HepG2 (cell line): Measurements from ENCODE around the gene ZPLD1. TPM values are rescaled to one million over a fixed set of nuclear protein-coding genes. Genes with fewer than 3 reads are reported as not detected.

Source experiments
- ATAC-seq: fragments of 200-7000 bp; cut with Tn5 transposase; 3 replicates; pipeline ENCODE4 v1.9.1; 2020; ENCODE audit warnings: mild to moderate bottlenecking, moderate library complexity
- BruUV-seq: library from RNA; stranded (reverse); fragments of 400-500 nt; replicated peaks from 2 replicates; lab custom pipeline; 2021; lab: Mats Ljungman, UMichigan
- CTCF ChIA-PET: fragments of 300-600 bp; formaldehyde crosslinking; extraction: SDS; loops from one replicate; lab custom pipeline; 2021; ENCODE audit warnings: low total read pairs, inconsistent platforms, low intra/inter-chr PET ratio; lab: Yijun Ruan, JAX
- POLR2A ChIA-PET: fragments of 350-600 bp; sonication (Branson Sonifier 250); formaldehyde crosslinking; loops from one replicate; lab custom pipeline; 2020; ENCODE audit warnings: antibody characterized with exemption, inconsistent platforms; lab: Yijun Ruan, JAX
- DNase-seq: peaks from one replicate; pipeline ENCODE4 v3.0.0-alpha.2; 2015; ENCODE audit warnings: low spot score
- FAIRE-seq: peaks from 3 replicates; lab custom pipeline; 2011; peaks lifted over from hg19 to GRCh38; lab: Jason Lieb, UNC
- H2AFZ ChIP-seq: one replicate; pipeline ENCODE4 v1.6.1; 2011; ENCODE audit warnings: low read length, inconsistent platforms
- H3K27ac ChIP-seq: fragments of 300-600 bp; 3 replicates; pipeline ENCODE4 v1.8.0; 2011; ENCODE audit warnings: mixed run types, mild to moderate bottlenecking, mixed read lengths, low read length, inconsistent platforms; ENCODE audit not compliant: insufficient read depth; ENCODE audit errors: extremely low read length
- H3K27me3 ChIP-seq, 2 experiments: fragments of 200-600 bp in 1 of 2; 2 replicates in 1 of 2; 3 replicates in 1 of 2; pipeline versions ENCODE4 v1.6.0 to v1.8.0; 2011; ENCODE audit warnings: low read length in 2 of 2, mild to moderate bottlenecking in 2 of 2, moderate library complexity in 2 of 2, inconsistent platforms in 1 of 2; ENCODE audit not compliant: insufficient read depth in 2 of 2, control insufficient read depth in 1 of 2
- H3K36me3 ChIP-seq, 2 experiments: fragments of 200-600 bp in 1 of 2; replicated peaks in 1 of 2; 2 replicates in 1 of 2; 3 replicates in 1 of 2; pipeline versions ENCODE4 v1.5.1 to v1.8.0; 2011; ENCODE audit warnings: low read length in 2 of 2, inconsistent platforms in 1 of 2; ENCODE audit not compliant: insufficient read depth in 2 of 2, control insufficient read depth in 1 of 2
- H3K4me1 ChIP-seq: 2 replicates; pipeline ENCODE4 v1.5.1; 2012; ENCODE audit warnings: low read length, inconsistent platforms; ENCODE audit not compliant: insufficient read depth
- H3K4me2 ChIP-seq: 2 replicates; pipeline ENCODE4 v1.6.0; 2011; ENCODE audit warnings: low read depth, low read length, inconsistent platforms
- H3K4me3 ChIP-seq, 3 experiments: fragments of 200-600 bp in 1 of 3; sonication (generic), shearing (Covaris generic) in 1 of 3; replicated peaks in 1 of 3; 2 replicates each; pipeline ENCODE4 v1.5.1; 2011 to 2016; ENCODE audit warnings: low read length in 3 of 3, inconsistent platforms in 2 of 3, low read depth in 2 of 3, mild to moderate bottlenecking in 2 of 3, control low read depth in 1 of 3, mixed read lengths in 1 of 3; ENCODE audit not compliant: insufficient read depth in 1 of 3
- H3K79me2 ChIP-seq: one replicate; pipeline ENCODE4 v1.6.1; 2011; ENCODE audit warnings: low read length, inconsistent platforms; ENCODE audit not compliant: insufficient read depth
- H3K9ac ChIP-seq: 2 replicates; pipeline ENCODE4 v1.6.0; 2011; ENCODE audit warnings: mild to moderate bottlenecking, low read depth, low read length, inconsistent platforms; ENCODE audit not compliant: insufficient read depth
- H3K9me3 ChIP-seq: 2 replicates; pipeline ENCODE4 v1.5.1; 2012; ENCODE audit warnings: mild to moderate bottlenecking, low read length
- H4K20me1 ChIP-seq: 2 replicates; pipeline ENCODE4 v1.6.0; 2011; ENCODE audit warnings: inconsistent platforms, mild to moderate bottlenecking, low read length, moderate library complexity; ENCODE audit not compliant: insufficient read depth
- ARNT2 ChIP-seq: sonication (generic); formaldehyde crosslinking; IDR thresholded peaks from 2 replicates; pipeline ENCODE4 v1.8.0; 2022; ENCODE audit warnings: mild to moderate bottlenecking, low read depth, missing genetic modification reagents, moderate library complexity
- ARNTL ChIP-seq: sonication (generic); formaldehyde crosslinking; IDR thresholded peaks from 2 replicates; pipeline ENCODE4 v1.4.0; 2020; ENCODE audit warnings: mild to moderate bottlenecking, missing genetic modification reagents
- BRD4 ChIP-seq: sonication (generic); formaldehyde crosslinking; IDR thresholded peaks from 2 replicates; pipeline ENCODE4 v1.4.0; 2020; ENCODE audit warnings: missing genetic modification reagents
- GTF3A ChIP-seq: sonication (generic); formaldehyde crosslinking; conservative IDR thresholded peaks from 2 replicates; pipeline ENCODE4 v1.4.0; 2020; ENCODE audit warnings: mild to moderate bottlenecking, missing genetic modification reagents
- MAF1 ChIP-seq: sonication (generic); formaldehyde crosslinking; IDR thresholded peaks from 2 replicates; pipeline ENCODE4 v1.5.0; 2020; ENCODE audit warnings: missing genetic modification reagents, borderline replicate concordance
- MEF2D ChIP-seq: sonication (generic); formaldehyde crosslinking; IDR thresholded peaks from 2 replicates; pipeline ENCODE4 v1.5.1; 2020; ENCODE audit warnings: mild to moderate bottlenecking, missing genetic modification reagents
- NR1H2 ChIP-seq: sonication (generic); formaldehyde crosslinking; IDR thresholded peaks from 2 replicates; pipeline ENCODE4 v1.8.1; 2022; ENCODE audit warnings: low read depth, missing genetic modification reagents, borderline replicate concordance
- PHB2 ChIP-seq: fragments of 450-650 bp; IDR thresholded peaks from 2 replicates; pipeline ENCODE4 v1.6.1; 2018; ENCODE audit not compliant: partially characterized antibody
- PHF5A ChIP-seq: IDR thresholded peaks from one replicate; pipeline ENCODE4 v1.6.1; 2018; ENCODE audit warnings: low read depth, missing genetic modification reagents; ENCODE audit not compliant: unreplicated experiment
- TEAD2 ChIP-seq: sonication (generic); formaldehyde crosslinking; IDR thresholded peaks from 2 replicates; pipeline ENCODE4 v1.9.0; 2021; ENCODE audit warnings: missing genetic modification reagents
- ZBTB39 ChIP-seq: sonication (generic); formaldehyde crosslinking; IDR thresholded peaks from 2 replicates; pipeline ENCODE4 v1.5.0; 2020; ENCODE audit warnings: missing genetic modification reagents
- ZNF10 ChIP-seq: sonication (generic); formaldehyde crosslinking; IDR thresholded peaks from 2 replicates; pipeline ENCODE4 v1.4.0; 2020; ENCODE audit warnings: mild to moderate bottlenecking, low read depth, missing genetic modification reagents, borderline replicate concordance
- ZNF235 ChIP-seq: sonication (generic); formaldehyde crosslinking; IDR thresholded peaks from 2 replicates; pipeline ENCODE4 v1.8.1; 2023; ENCODE audit warnings: mild to moderate bottlenecking, missing genetic modification reagents, borderline replicate concordance
- ZNF446 ChIP-seq: sonication (generic); formaldehyde crosslinking; IDR thresholded peaks from 2 replicates; pipeline ENCODE4 v1.5.0; 2020; ENCODE audit warnings: mild to moderate bottlenecking, missing genetic modification reagents
- ZNF569 ChIP-seq: sonication (generic); formaldehyde crosslinking; IDR thresholded peaks from 2 replicates; pipeline ENCODE4 v1.5.0; 2020; ENCODE audit warnings: mild to moderate bottlenecking, missing genetic modification reagents, moderate library complexity, borderline replicate concordance
- ZNF747 ChIP-seq: sonication (generic); formaldehyde crosslinking; IDR thresholded peaks from 2 replicates; pipeline ENCODE4 v1.8.1; 2023; ENCODE audit warnings: missing genetic modification reagents, mild to moderate bottlenecking, borderline replicate concordance
- WGBS: methylation state at CpG from one replicate; pipeline ENCODE4 v1.1.6; 2017; ENCODE audit warnings: low lambda C conversion rate; 5-methylcytosine and 5-hydroxymethylcytosine counted together
- in situ Hi-C: cut with HindIII; loops from 2 replicates; pipeline ENCODE4 v1.10.0; 2017; ENCODE audit warnings: low pct_unique_long_range_greater_than_20kb; ENCODE audit not compliant: extremely low pct_ligation_motif_present
- intact Hi-C: fragments of 100-400 bp; cut with micrococcal nuclease; formaldehyde crosslinking; loops from one replicate; pipeline ENCODE4 v1.10.0; 2022; ENCODE audit not compliant: unreplicated experiment
- polyA plus RNA-seq, 8 experiments: library from polyadenylated mRNA; depleted of rRNA in 3 of 8; stranded (reverse) in 7 of 8; unstranded in 1 of 8; fragments of >200 nt; fragmentation: Illumina TruSeq in 4 of 8; extraction: Trizol in 4 of 8; gene quantifications; 2 replicates each; pipeline versions ENCODE4 v1.2.1 to v1.2.3, GENCODE V29; 2011 to 2016; ENCODE audit warnings: low read depth in 4 of 8, missing spikeins in 1 of 8, mixed read lengths in 1 of 8; ENCODE audit not compliant: insufficient read depth in 1 of 8
- total RNA-seq, 5 experiments: library from RNA; depleted of rRNA; stranded (reverse); fragments of >200 nt; fragmentation: Illumina TruSeq; extraction: Trizol; gene quantifications; 2 replicates each; pipeline ENCODE4 v1.2.3, GENCODE V29; 2016; ENCODE audit warnings: low read depth in 1 of 5
- TF ChIP-seq, protein P1 (sequence below): sonication (generic); formaldehyde crosslinking; IDR thresholded peaks from 2 replicates; pipeline ENCODE4 v1.4.0; 2020; ENCODE audit warnings: missing genetic modification reagents

Gene ZPLD1
- total and polyA plus RNA-seq, 2 of the 13 experiments (the other 11 are each of a cell fraction or from before 2014, with no cell fraction given): not detected

- POLR2A ChIA-PET: no interaction called here
- FAIRE-seq: no peak
Measured at GRCh38 chr3:102398666-102399065, 36.1 kb upstream of the ZPLD1 start.

GRCh38 chr3:102400142-102400541, 34.7 kb upstream of the ZPLD1 start:
- ATAC-seq (no peak), DNase-seq (no peak), FAIRE-seq (no peak)
- H3K79me2 ChIP-seq: no peaks in the 10 kb centered on the region
- no TSS peak for BruUV-seq
- no peak overlapping the region for H2AFZ ChIP-seq
- H3K27me3 ChIP-seq: no peaks in the 10 kb centered on the region
- no peak overlapping the region for H3K4me3 ChIP-seq
- H3K9ac ChIP-seq: no peak overlapping the region
- in situ Hi-C loops: no loop called here
- H3K9me3 ChIP-seq: no peaks in the 10 kb centered on the region
- 0% methylated on average over 5 of the region's 5 CpGs for WGBS
- POLR2A ChIA-PET: no interaction called here
- H4K20me1 ChIP-seq: no peaks in the 10 kb centered on the region
- no peak overlapping the region for H3K27ac ChIP-seq
- no peaks in the 10 kb centered on the region for H3K4me1 ChIP-seq
- CTCF ChIA-PET: no interaction called here
- no peak overlapping the region for H3K4me2 ChIP-seq
- no peaks in the 10 kb centered on the region for H3K36me3 ChIP-seq
- intact Hi-C loops: no loop called here
- TF ChIP-seq ZNF446 (CRISPR knock-in tag): no peak
- TF ChIP-seq ZNF10 (CRISPR knock-in tag): no peak
- no peak for TF ChIP-seq ARNT2
- TF ChIP-seq, protein P1, sequence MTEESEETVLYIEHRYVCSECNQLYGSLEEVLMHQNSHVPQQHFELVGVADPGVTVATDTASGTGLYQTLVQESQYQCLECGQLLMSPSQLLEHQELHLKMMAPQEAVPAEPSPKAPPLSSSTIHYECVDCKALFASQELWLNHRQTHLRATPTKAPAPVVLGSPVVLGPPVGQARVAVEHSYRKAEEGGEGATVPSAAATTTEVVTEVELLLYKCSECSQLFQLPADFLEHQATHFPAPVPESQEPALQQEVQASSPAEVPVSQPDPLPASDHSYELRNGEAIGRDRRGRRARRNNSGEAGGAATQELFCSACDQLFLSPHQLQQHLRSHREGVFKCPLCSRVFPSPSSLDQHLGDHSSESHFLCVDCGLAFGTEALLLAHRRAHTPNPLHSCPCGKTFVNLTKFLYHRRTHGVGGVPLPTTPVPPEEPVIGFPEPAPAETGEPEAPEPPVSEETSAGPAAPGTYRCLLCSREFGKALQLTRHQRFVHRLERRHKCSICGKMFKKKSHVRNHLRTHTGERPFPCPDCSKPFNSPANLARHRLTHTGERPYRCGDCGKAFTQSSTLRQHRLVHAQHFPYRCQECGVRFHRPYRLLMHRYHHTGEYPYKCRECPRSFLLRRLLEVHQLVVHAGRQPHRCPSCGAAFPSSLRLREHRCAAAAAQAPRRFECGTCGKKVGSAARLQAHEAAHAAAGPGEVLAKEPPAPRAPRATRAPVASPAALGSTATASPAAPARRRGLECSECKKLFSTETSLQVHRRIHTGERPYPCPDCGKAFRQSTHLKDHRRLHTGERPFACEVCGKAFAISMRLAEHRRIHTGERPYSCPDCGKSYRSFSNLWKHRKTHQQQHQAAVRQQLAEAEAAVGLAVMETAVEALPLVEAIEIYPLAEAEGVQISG (CRISPR knock-in tag): no peak
- TF ChIP-seq ZNF569 (CRISPR knock-in tag): no peak
- no peak for TF ChIP-seq MAF1
- TF ChIP-seq ZNF235 (CRISPR knock-in tag): no peak
- TF ChIP-seq MEF2D (CRISPR knock-in tag): no peak
- TF ChIP-seq PHB2: no peak
- TF ChIP-seq TEAD2 (CRISPR knock-in tag): no peak
- no peak for TF ChIP-seq GTF3A (CRISPR knock-in tag)
- TF ChIP-seq PHF5A (CRISPR knock-in tag): no peak
- TF ChIP-seq ZBTB39 (CRISPR knock-in tag): no peak
- no peak for TF ChIP-seq BRD4 (CRISPR knock-in tag)
- TF ChIP-seq ZNF747 (CRISPR knock-in tag): no peak

More at GRCh38 chr3:102398666-102399065, 36.1 kb upstream of the ZPLD1 start:
- Histone ChIP-seq H3K9ac (no peak overlapping the region), H3K4me1 (no peaks in the 10 kb centered on the region), H4K20me1 (no peaks in the 10 kb centered on the region), H3K36me3 (no peaks in the 10 kb centered on the region), H3K27ac (no peak overlapping the region), H3K4me3 (no peak overlapping the region), H3K79me2 (no peaks in the 10 kb centered on the region), H2AFZ (no peak overlapping the region), H3K27me3 (no peaks in the 10 kb centered on the region), H3K4me2 (no peak overlapping the region), H3K9me3 (no peaks in the 10 kb centered on the region)
- no TSS peak for BruUV-seq
- CTCF ChIA-PET: no interaction called here
- no peak for TF ChIP-seq NR1H2 (CRISPR knock-in tag)
- no peak for TF ChIP-seq ARNTL
- ATAC-seq: no peak
- DNase-seq: no peak
- whole genome bisulfite sequencing: 35% methylated on average over 5 of the region's 5 CpGs
- intact Hi-C loops (no loop called here), in situ Hi-C loops (no loop called here)
